OCI-LY1 (cell line): Measurements from ENCODE around the gene RASAL2.

Source experiments
- CTCF ChIP-seq: fragments of 200-600 bp; sonication (generic), shearing (Covaris generic); IDR thresholded peaks from 2 replicates; pipeline ENCODE4 v1.5.1; 2017; ENCODE audit warnings: mild to moderate bottlenecking, antibody characterized with exemption, low read length, moderate library complexity, mixed read lengths
- EZH2 ChIP-seq: fragments of 200-600 bp; sonication (generic), shearing (Covaris generic); IDR thresholded peaks from 2 replicates; pipeline ENCODE4 v1.8.0; 2017; ENCODE audit warnings: borderline replicate concordance, mixed run types, mild to moderate bottlenecking, antibody characterized with exemption, low read length, moderate library complexity, mixed read lengths

DNA sequence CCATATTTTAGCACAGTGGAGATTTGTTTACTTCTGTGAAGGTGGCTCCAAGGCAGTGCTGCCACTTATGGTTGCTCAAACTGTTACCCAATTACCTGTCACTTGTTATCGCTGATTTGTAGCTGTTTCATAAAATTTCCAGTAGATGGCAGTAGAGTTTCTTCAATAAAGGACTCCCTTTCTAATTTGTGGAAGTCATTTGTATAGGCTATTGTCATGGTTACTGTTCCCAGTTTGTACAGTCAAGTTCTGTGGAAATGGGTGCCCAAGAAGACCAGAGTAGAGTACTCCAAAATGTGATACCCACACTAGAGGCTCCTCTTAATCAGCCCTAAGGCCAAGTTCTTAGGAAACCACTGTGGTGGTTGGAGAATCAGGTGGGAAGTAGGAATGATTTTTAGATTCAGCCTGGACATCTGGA is 216.8 kb downstream of the RASAL2 start:
- TF ChIP-seq EZH2: no peak
- TF ChIP-seq CTCF: peak; percentile 83
